ENCODE results near the gene CCDC9B. TPM values are rescaled to one million over a fixed set of nuclear protein-coding genes. Genes with fewer than 3 reads are reported as not detected.

CCDC9B gene
- total and polyA plus RNA-seq, 9 donors: 1.8 to 22.2 (median 7.3) TPM

DNA sequence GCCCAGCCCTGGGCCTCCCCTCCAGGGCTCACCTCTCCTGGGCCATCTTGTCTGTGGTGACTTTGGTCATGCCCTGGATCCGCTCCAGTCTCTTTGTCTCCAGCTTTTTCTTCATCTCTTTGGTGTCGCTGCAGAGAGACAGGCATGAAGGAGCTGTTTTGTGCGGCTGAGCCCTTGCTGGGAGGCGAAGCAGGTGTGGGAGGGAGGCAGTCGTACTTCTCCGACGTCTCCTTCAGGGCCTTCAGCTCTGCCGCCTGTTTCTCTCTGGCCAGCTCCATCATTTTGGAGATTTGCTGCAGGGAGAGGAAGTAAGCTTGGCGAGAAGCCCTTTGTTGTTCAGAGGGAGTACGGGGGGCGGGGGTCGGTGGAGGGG lies 50.2 kb downstream of the CCDC9B start:
- TF ChIP-seq EP300 (IDR thresholded peaks at IDR 0.05): no peak
- no peak for TF ChIP-seq POLR2A (IDR thresholded peaks at IDR 0.05)
- TF ChIP-seq, protein P1, sequence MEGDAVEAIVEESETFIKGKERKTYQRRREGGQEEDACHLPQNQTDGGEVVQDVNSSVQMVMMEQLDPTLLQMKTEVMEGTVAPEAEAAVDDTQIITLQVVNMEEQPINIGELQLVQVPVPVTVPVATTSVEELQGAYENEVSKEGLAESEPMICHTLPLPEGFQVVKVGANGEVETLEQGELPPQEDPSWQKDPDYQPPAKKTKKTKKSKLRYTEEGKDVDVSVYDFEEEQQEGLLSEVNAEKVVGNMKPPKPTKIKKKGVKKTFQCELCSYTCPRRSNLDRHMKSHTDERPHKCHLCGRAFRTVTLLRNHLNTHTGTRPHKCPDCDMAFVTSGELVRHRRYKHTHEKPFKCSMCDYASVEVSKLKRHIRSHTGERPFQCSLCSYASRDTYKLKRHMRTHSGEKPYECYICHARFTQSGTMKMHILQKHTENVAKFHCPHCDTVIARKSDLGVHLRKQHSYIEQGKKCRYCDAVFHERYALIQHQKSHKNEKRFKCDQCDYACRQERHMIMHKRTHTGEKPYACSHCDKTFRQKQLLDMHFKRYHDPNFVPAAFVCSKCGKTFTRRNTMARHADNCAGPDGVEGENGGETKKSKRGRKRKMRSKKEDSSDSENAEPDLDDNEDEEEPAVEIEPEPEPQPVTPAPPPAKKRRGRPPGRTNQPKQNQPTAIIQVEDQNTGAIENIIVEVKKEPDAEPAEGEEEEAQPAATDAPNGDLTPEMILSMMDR (IDR thresholded peaks at IDR 0.05): no peak
- Histone ChIP-seq H3K4me3 (no peak overlapping the region), H3K4me1 (ENCODE audit: insufficient read depth) (peaks cover 3% of the 10 kb centered on the region), H3K27ac (no peak overlapping the region), H3K27me3 (no peaks in the 10 kb centered on the region), H3K9me3 (no peaks in the 10 kb centered on the region), H3K36me3 (no peaks in the 10 kb centered on the region)
- WGBS, 3 donors: 12 to 24% (median 16%) methylated on average over 9 to 12 of the region's 12 CpGs
- intact Hi-C loops (cut with DNase I): no loop called here
- no peak for DNase-seq

DNA sequence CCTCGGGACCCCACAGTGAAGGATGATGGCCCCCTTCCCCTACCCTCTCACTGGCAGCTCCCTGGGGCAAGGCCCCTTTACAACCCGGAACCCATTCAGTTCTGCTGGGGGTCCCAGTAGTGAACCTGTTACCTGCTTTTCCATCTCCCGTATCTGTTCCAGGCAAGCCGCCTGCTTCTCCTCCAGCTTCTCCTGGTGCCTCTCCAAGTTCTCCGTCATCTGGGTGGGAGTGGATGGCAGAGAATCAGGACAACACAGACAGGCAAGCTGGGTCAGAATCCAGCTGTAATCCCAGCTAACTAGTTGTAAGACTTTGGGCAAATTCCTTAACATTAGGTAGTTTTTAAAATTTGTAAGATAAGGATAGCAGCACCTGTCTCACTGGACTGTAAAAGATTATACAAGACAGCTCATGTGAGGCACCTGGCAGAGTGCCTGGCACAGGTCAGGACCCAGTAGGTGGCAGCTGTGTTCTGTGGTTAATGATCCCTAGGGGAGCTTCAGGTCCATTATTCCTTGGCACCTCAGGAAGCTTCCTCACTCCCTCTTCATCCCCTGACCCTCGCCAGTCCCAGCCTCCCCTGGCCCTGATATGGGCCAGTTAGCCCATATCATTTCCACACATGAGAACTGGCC lies 51.5 kb downstream of the CCDC9B start:
- intact Hi-C loops (cut with DNase I): loop anchor here in 1 of 4 donors (10.0 kb wide), 1 partner anchor 76 kb away; no protein-coding TSS in a partner anchor
- TF ChIP-seq, protein P1 (IDR thresholded peaks at IDR 0.05): no peak
- TF ChIP-seq POLR2A (IDR thresholded peaks at IDR 0.05): no peak
- no peak for TF ChIP-seq EP300 (IDR thresholded peaks at IDR 0.05)
- Histone ChIP-seq H3K9me3 (no peaks in the 10 kb centered on the region), H3K27ac (no peak overlapping the region), H3K27me3 (no peaks in the 10 kb centered on the region), H3K4me3 (no peak overlapping the region), H3K36me3 (no peaks in the 10 kb centered on the region), H3K4me1 (ENCODE audit: insufficient read depth) (peaks cover 3% of the 10 kb centered on the region)
- 71 to 91% (median 78%) methylated on average over 6 of the region's 6 CpGs for WGBS, 3 donors
- no peak for DNase-seq

DNA sequence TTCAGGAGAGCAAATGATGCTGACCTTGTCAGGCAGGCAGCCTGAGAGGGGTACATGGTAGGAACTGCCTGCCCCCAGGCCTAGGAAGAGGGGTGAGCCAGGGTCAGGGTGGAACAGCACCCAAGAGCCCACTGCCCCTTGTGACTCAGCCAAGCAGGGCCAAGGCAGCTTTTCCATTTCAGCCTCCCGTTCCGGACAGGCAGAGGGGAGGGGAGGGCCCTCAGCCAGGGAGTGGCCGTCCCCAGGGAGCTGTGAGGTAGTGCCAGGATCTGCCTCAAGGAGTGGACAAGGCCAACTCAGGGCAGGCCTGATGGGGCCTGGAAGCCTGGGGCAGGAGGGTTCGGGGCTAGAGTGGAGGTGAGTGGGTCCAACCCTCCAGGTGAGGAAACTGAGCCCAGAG lies 52.8 kb downstream of the CCDC9B start:
- WGBS, 3 donors: 84 to 94% (median 89%) methylated on average over 4 of the region's 4 CpGs
- H3K27me3 ChIP-seq: peaks cover 3% of the 10 kb centered on the region
- H3K9me3 ChIP-seq: no peaks in the 10 kb centered on the region
- intact Hi-C loops (cut with DNase I): loop anchor here in 1 of 4 donors (10.0 kb wide), 1 partner anchor 77 kb away; no protein-coding TSS in a partner anchor
- peaks cover 3% of the 10 kb centered on the region for H3K4me1 ChIP-seq (ENCODE audit: insufficient read depth)
- no peak for TF ChIP-seq EP300 (IDR thresholded peaks at IDR 0.05)
- TF ChIP-seq, protein P1 (IDR thresholded peaks at IDR 0.05): no peak
- no peak for DNase-seq
- no peaks in the 10 kb centered on the region for H3K36me3 ChIP-seq
- no peak overlapping the region for H3K4me3 ChIP-seq
- no peak overlapping the region for H3K27ac ChIP-seq

DNA sequence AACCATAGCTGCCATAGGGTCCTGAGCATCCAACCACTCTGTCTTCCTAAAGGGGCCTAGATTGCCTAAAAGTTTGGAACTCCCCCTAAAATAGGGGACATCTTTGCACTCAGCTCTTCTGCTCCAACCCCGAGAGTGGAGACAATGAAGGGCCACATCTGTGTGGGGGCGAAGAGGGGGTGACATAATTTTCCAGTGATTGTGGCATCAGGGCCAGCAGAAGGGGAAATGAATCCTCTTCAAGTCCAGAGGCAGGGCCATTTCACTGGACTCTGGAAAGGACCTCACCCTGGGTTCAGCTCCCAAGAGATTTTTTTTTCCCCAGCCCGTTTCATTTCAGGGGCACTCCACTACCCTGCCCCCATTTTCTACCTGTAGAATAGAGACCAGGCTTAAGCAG lies 53.2 kb downstream of the CCDC9B start:
- WGBS, 3 donors: 88 to 94% (median 92%) methylated on average over 3 of the region's 3 CpGs
- TF ChIP-seq POLR2A (IDR thresholded peaks at IDR 0.05): no peak
- TF ChIP-seq EP300 (IDR thresholded peaks at IDR 0.05): no peak
- TF ChIP-seq, protein P1 (IDR thresholded peaks at IDR 0.05): no peak
- H3K4me3 ChIP-seq: no peak overlapping the region
- H3K36me3 ChIP-seq: no peaks in the 10 kb centered on the region
- no peak overlapping the region for H3K27ac ChIP-seq
- no peaks in the 10 kb centered on the region for H3K9me3 ChIP-seq
- peaks cover 6% of the 10 kb centered on the region for H3K27me3 ChIP-seq
- peaks cover 6% of the 10 kb centered on the region for H3K4me1 ChIP-seq (ENCODE audit: insufficient read depth)
- DNase-seq: no peak
- intact Hi-C loops (cut with DNase I): loop anchor here in 1 of 4 donors (10.0 kb wide), 1 partner anchor 77 kb away; no protein-coding TSS in a partner anchor
